Motor neuron (in vitro differentiated cells): ENCODE results near the gene CA6. TPM values are rescaled to one million over a fixed set of nuclear protein-coding genes. Genes with fewer than 3 reads are reported as not detected.
"Not testable (repeated sequence)": the region's sequence is repeated elsewhere in the genome, so short reads cannot be mapped to it uniquely, and the experiment has no call there.

Source experiments
- ATAC-seq, 8 experiments: fragments of 200-7000 bp; cut with Tn5 transposase; replicated peaks in 6 of 8; 2 replicates each; pipeline ENCODE4 v1.8.0; 2021; ENCODE audit warnings: mild to moderate bottlenecking in 8 of 8, moderate library complexity in 8 of 8
- H3K27ac ChIP-seq, 2 donors: fragments of 250-450 bp; sonication (Bioruptor Pico); 2 replicates each; pipeline ENCODE4 v1.9.0; 2021; ENCODE audit warnings: antibody characterized with exemption in 2 of 2, mild to moderate bottlenecking in 2 of 2, moderate library complexity in 1 of 2
- H3K4me1 ChIP-seq, 2 donors: fragments of 250-450 bp; sonication (Bioruptor Pico); replicated peaks in 1 of 2; 2 replicates each; pipeline ENCODE4 v1.6.1; 2021; ENCODE audit warnings: antibody characterized with exemption in 2 of 2, mild to moderate bottlenecking in 2 of 2, moderate library complexity in 1 of 2
- H3K4me3 ChIP-seq, 5 donors: fragments of 250-450 bp; sonication (Bioruptor Pico); 2 replicates each; pipeline ENCODE4 v1.9.0; 2021; ENCODE audit warnings: antibody characterized with exemption in 5 of 5, mild to moderate bottlenecking in 5 of 5, moderate library complexity in 4 of 5
- WGBS, 10 experiments: fragments of 450-650 bp; shearing (Covaris generic); methylation state at CpG; one replicate each; pipeline ENCODE4 v1.0.0; 2022; 5-methylcytosine and 5-hydroxymethylcytosine counted together
- in situ Hi-C, 9 experiments: fragments of 400-800 bp; cut with MboI; loops; one replicate each; pipeline ENCODE4 v1.15.0; 2021; ENCODE audit warnings: low sequenced_read_pairs in 9 of 9, low pct_unique_long_range_greater_than_20kb in 2 of 9; ENCODE audit not compliant: unreplicated experiment in 9 of 9
- total RNA-seq, 8 experiments: library from RNA; unstranded; fragments of 300-600 nt; gene quantifications; 2 replicates each; pipeline versions ENCODE4 v1.2.3 to v1.2.4, GENCODE V29; 2022

Gene CA6
- total RNA-seq, 8 experiments from 2014 or later, result 0.17 to 0.52 TPM; not detected in 6

DNA sequence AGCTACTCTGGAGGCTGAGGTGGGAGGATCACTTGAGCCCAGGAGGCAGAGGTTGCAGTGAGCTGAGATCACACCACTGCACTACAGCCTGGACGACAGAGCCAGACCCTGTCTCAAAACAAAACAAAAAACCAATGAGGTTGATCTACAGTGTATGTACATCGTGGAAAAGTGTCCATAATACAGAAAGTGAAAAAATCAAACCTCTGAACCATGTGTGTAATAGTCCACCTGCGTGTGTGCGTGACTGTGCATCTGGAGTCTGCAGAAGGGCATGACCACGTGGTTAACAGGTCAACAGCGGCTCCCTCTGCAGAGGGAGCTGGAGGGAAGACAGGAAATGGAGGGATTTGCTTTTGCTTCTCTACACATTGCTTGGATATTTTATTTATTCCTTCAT lies 34.8 kb upstream of the CA6 start:
- peaks cover 15 to 16% of the 10 kb centered on the region in 2 donors for H3K4me1 ChIP-seq
- in situ Hi-C loops, result loop anchor here in 2 of 9 experiments (10.0 to 25.0 kb wide), 2 partner anchors 194 to 201 kb away; no protein-coding TSS in a partner anchor
- no peak overlapping the region for H3K4me3 ChIP-seq
- H3K27ac ChIP-seq, result no peak overlapping the region
- 52 to 100% (median 84%) methylated on average over 2 to 6 of the region's 6 CpGs; no CpG with 5 or more reads in 5 of the 10 experiments for WGBS, 10 experiments
- ATAC-seq, result peak in 1 of 8 experiments; percentile 80

- Histone ChIP-seq H3K4me1 (peaks cover 18 to 19% of the 10 kb centered on the region in 2 donors), H3K27ac (no peak overlapping the region), H3K4me3 (no peak overlapping the region)
- 50 to 100% (median 68%) methylated on average over 2 to 5 of the region's 17 CpGs; no CpG with 5 or more reads in 2 of the 10 experiments for WGBS, 10 experiments
- in situ Hi-C loops, result loop anchor here in 2 of 9 experiments (10.0 to 25.0 kb wide), 2 partner anchors 193 to 201 kb away; no protein-coding TSS in a partner anchor
- peak in 1 of 8 experiments; percentile 81 for ATAC-seq
Observed at GRCh38 chr1:8911416-8912309, 34.0 kb upstream of the CA6 start.

DNA sequence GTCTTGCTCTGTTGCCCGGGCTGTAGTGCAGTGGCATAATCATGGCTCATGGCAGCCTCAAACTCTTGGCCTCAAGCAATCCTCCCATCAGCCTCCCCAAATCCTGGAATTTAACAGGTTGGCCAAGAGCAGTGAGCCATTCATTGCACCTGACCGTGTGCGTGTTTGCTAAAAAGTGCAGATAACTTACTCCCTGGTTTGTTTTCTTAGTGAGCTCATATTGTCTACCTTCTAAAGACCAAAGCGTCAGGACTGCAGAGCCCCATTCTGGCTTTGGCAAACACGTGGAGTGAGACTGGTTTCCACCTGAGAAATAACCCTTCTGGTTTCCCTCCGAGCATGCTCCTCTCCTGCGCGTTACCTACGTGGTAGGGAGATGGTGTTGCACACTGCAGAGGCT lies 32.2 kb upstream of the CA6 start:
- in situ Hi-C loops, result loop anchor here in 2 of 9 experiments (10.0 to 25.0 kb wide), 2 partner anchors 191 to 199 kb away; no protein-coding TSS in a partner anchor
- 55 to 100% (median 93%) methylated on average over 1 to 9 of the region's 9 CpGs; no CpG with 5 or more reads in 3 of the 10 experiments for WGBS, 10 experiments
- Histone ChIP-seq H3K4me1 (peaks cover 17% of the 10 kb centered on the region in 2 donors), H3K27ac (no peak overlapping the region), H3K4me3 (no peak overlapping the region)
- ATAC-seq, result no peak

- Histone ChIP-seq H3K27ac (no peak overlapping the region), H3K4me1 (peaks cover 11 to 12% of the 10 kb centered on the region in 2 donors), H3K4me3 (no peak overlapping the region)
- in situ Hi-C loops, result loop anchor here in 2 of 9 experiments (10.0 to 25.0 kb wide), 2 partner anchors 190 to 198 kb away; no protein-coding TSS in a partner anchor
- peak in 1 of 8 experiments; percentile 23 for ATAC-seq
- 60 to 93% (median 72%) methylated on average over 2 to 7 of the region's 7 CpGs; no CpG with 5 or more reads in 2 of the 10 experiments for WGBS, 10 experiments
Observed at GRCh38 chr1:8914466-8914865, 31.2 kb upstream of the CA6 start.

DNA sequence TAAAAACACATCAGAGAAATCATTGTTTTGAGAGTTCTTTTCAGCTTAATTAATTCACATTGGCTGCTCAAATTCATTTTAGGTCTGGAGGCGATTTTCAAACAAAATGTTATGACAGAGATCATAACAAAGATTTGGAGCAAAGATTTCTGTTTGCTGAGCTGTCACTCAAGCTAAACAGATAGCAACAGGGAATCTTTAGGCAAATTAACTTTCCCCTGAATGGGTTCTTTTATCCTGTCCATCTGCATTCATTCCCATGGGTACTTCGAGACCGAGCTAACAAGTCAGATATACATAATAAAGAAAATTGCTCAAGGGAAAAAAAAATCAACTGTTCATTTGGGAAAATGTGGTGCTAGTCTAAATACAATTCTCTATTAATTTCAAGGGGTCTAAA lies 30.2 kb upstream of the CA6 start:
- WGBS, 10 experiments, result 0 to 62% (median 6%) methylated on average over 1 to 3 of the region's 3 CpGs; no CpG with 5 or more reads in 1 of the 10 experiments
- Histone ChIP-seq H3K4me3 (no peak overlapping the region), H3K27ac (no peak overlapping the region), H3K4me1 (peaks cover 11 to 12% of the 10 kb centered on the region in 2 donors)
- in situ Hi-C loops, result loop anchor here in 2 of 9 experiments (10.0 to 25.0 kb wide), 2 partner anchors 189 to 197 kb away; no protein-coding TSS in a partner anchor
- ATAC-seq, result peak in 4 of 8 experiments; percentile 23 to 52 (median 40)

- H3K27ac ChIP-seq, H3K4me3 ChIP-seq, ATAC-seq: not testable (repeated sequence)
- H3K4me1 ChIP-seq, result peaks cover 11 to 12% of the 10 kb centered on the region in 2 donors
- WGBS, 10 experiments, result 28 to 98% (median 92%) methylated on average over 1 to 10 of the region's 10 CpGs; no CpG with 5 or more reads in 3 of the 10 experiments
- in situ Hi-C loops, result loop anchor here in 2 of 9 experiments (10.0 to 25.0 kb wide), 2 partner anchors 187 to 195 kb away; no protein-coding TSS in a partner anchor
Observed at GRCh38 chr1:8917536-8917935, 28.1 kb upstream of the CA6 start.

DNA sequence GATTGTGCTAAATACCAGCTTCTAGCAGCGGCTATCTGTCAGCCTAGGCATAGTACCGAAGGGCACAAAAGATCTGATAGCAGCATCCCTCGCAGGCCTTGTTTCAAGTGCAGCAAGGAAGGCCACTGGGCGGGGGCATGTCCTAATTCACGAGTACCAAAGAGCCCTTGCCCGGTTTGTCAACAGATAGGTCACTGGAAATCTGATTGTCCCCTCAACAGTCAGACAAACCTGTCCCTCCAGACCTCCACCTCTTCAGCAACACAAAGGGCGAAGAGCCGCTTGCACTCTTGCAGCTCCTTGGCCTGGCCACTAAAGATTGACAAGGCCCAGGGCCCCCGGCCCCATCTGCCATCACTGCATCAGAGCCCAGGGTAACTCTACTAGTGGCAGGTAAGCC lies 22.7 kb upstream of the CA6 start:
- Histone ChIP-seq H3K4me3 (no peak overlapping the region), H3K4me1 (peaks cover 0 to 2% of the 10 kb centered on the region in 2 donors), H3K27ac (no peak overlapping the region)
- in situ Hi-C loops, result loop anchor here in 1 of 9 experiments (10.0 to 25.0 kb wide), 2 partner anchors 62 to 189 kb away; no protein-coding TSS in a partner anchor
- 40 to 100% (median 89%) methylated on average over 1 to 9 of the region's 9 CpGs; no CpG with 5 or more reads in 4 of the 10 experiments for WGBS, 10 experiments
- ATAC-seq, result no peak

GRCh38 chr1:8925406-8925805 lies 20.3 kb upstream of the CA6 start:
- in situ Hi-C loops, result loop anchor here in 2 of 9 experiments (10.0 to 25.0 kb wide), 2 partner anchors 59 to 587 kb away; no protein-coding TSS in a partner anchor
- no peak overlapping the region for H3K4me3 ChIP-seq
- ATAC-seq, result no peak
- H3K4me1 ChIP-seq, result no peaks in the 10 kb centered on the region
- WGBS, 10 experiments, result 0 to 80% (median 45%) methylated on average over 1 to 2 of the region's 2 CpGs; no CpG with 5 or more reads in 2 of the 10 experiments
- H3K27ac ChIP-seq, result no peak overlapping the region

DNA sequence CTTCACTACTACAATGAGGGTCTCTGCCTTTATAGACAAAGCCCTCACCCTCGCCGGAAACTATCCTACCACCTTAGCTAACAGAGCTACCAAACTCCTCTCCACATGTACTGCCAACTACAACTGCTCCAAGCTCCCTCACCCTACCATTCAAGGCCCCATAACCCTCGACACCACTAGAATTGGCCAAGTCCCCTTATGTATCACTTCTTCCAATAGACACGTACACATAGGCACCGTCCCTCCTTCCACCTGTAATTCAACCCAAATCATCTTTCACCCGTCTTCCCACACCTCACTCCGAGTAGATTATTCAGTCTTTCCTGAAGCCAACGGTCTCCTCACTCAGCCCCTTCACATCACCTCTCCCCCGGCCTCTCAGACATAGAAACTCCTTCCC lies 19.7 kb upstream of the CA6 start:
- no peak for ATAC-seq
- H3K27ac ChIP-seq, result no peak overlapping the region
- in situ Hi-C loops, result loop anchor here in 2 of 9 experiments (10.0 to 25.0 kb wide), 2 partner anchors 59 to 586 kb away; no protein-coding TSS in a partner anchor
- 32 to 100% (median 85%) methylated on average over 1 to 9 of the region's 9 CpGs; no CpG with 5 or more reads in 2 of the 10 experiments for WGBS, 10 experiments
- H3K4me1 ChIP-seq, result no peaks in the 10 kb centered on the region
- no peak overlapping the region for H3K4me3 ChIP-seq

- Histone ChIP-seq H3K27ac (no peak overlapping the region), H3K4me1 (no peaks in the 10 kb centered on the region), H3K4me3 (no peak overlapping the region)
- in situ Hi-C loops, result loop anchor here in 2 of 9 experiments (10.0 to 25.0 kb wide), 2 partner anchors 58 to 585 kb away; no protein-coding TSS in a partner anchor
- ATAC-seq, result no peak
- 68 to 92% (median 86%) methylated on average over 4 to 12 of the region's 12 CpGs; no CpG with 5 or more reads in 1 of the 10 experiments for WGBS, 10 experiments
Observed at GRCh38 chr1:8926707-8927694, 18.7 kb upstream of the CA6 start.

GRCh38 chr1:8930116-8930515 lies 15.6 kb upstream of the CA6 start:
- Histone ChIP-seq H3K27ac (no peak overlapping the region), H3K4me1 (no peaks in the 10 kb centered on the region), H3K4me3 (no peak overlapping the region)
- WGBS, 10 experiments, result 18 to 100% (median 87%) methylated on average over 2 to 4 of the region's 4 CpGs; no CpG with 5 or more reads in 1 of the 10 experiments
- ATAC-seq, result no peak
- in situ Hi-C loops, result loop anchor here in 1 of 9 experiments (25.0 kb wide), 1 partner anchor 582 kb away; no protein-coding TSS in a partner anchor
